SK-N-SH (cell line): ENCODE results near the gene LPO.

Experiments
- CTCF ChIP-seq: fragments of 200-600 bp; sonication (generic); IDR thresholded peaks from 2 replicates; pipeline ENCODE4 v1.6.1; 2017; ENCODE audit warnings: antibody characterized with exemption, mild to moderate bottlenecking, moderate library complexity
- EP300 ChIP-seq, 2 experiments: IDR thresholded peaks; 2 replicates each; pipeline versions ENCODE4 v1.4.0 to v1.6.1; 2012; ENCODE audit warnings: borderline replicate concordance in 1 of 2, low read depth in 1 of 2, low read length in 1 of 2
- FOXM1 ChIP-seq: IDR thresholded peaks from 2 replicates; pipeline ENCODE4 v1.4.0; 2012; ENCODE audit warnings: low read depth, mild to moderate bottlenecking
- GATA2 ChIP-seq: sonication (generic); formaldehyde crosslinking; IDR thresholded peaks from 2 replicates; pipeline ENCODE4 v1.5.0; 2020; ENCODE audit warnings: mild to moderate bottlenecking, missing genetic modification reagents
- JUND ChIP-seq: IDR thresholded peaks from 2 replicates; pipeline ENCODE4 v1.4.0; 2012
- POLR2AphosphoS5 ChIP-seq: IDR thresholded peaks from 2 replicates; pipeline ENCODE4 v1.6.1; 2012; ENCODE audit warnings: low read depth, low read length
- RFX5 ChIP-seq: IDR thresholded peaks from 2 replicates; pipeline ENCODE4 v1.6.1; 2012; ENCODE audit warnings: mild to moderate bottlenecking, improper control_type of control experiment, low read length
- RXRA ChIP-seq: IDR thresholded peaks from 2 replicates; pipeline ENCODE4 v1.4.0; 2012; ENCODE audit warnings: low read depth, mild to moderate bottlenecking, borderline replicate concordance
- TEAD4 ChIP-seq: IDR thresholded peaks from 2 replicates; pipeline ENCODE4 v1.4.0; 2012; ENCODE audit warnings: mild to moderate bottlenecking, borderline replicate concordance; ENCODE audit not compliant: insufficient read depth

GRCh38 chr17:58305626-58306025 is 67.2 kb downstream of the LPO start:
- TF ChIP-seq CTCF (no peak), GATA2 (CRISPR knock-in tag) (no peak), POLR2AphosphoS5 (no peak), RXRA (no peak), EP300 (IDR thresholded peaks at IDR 0.05; ENCODE audit: borderline replicate concordance in 1 of 2, low read depth in 1 of 2, low read length in 1 of 2) (no peak), JUND (no peak), RFX5 (no peak), TEAD4 (no peak), FOXM1 (no peak)
